Testis (tissue), 5 donors: ENCODE measurements around the gene TAS2R10. TPM values are rescaled to one million over a fixed set of nuclear protein-coding genes. Genes with fewer than 3 reads are reported as not detected.
A peak's percentile ranks its signal among the peaks of the same experiment; 100 is the strongest.

ENCODE experiments used
- DNase-seq: peaks from one replicate; pipeline ENCODE4 v3.0.0-alpha.2; 2019
- H3K27ac ChIP-seq, 2 donors: fragments of 200-600 bp; sonication (generic); one replicate each; pipeline ENCODE4 v1.5.1; 2019
- H3K27me3 ChIP-seq: fragments of 200-600 bp; sonication (generic); one replicate; pipeline ENCODE4 v1.5.1; 2019
- H3K36me3 ChIP-seq: fragments of 200-600 bp; sonication (generic); one replicate; pipeline ENCODE4 v1.5.1; 2017; ENCODE audit warnings: low read depth; ENCODE audit errors: missing control alignments
- H3K4me1 ChIP-seq: fragments of 200-600 bp; sonication (generic); one replicate; pipeline ENCODE4 v1.5.1; 2019
- H3K4me3 ChIP-seq, 2 donors: fragments of 200-600 bp; sonication (generic); one replicate each; pipeline ENCODE4 v1.5.1; 2017 to 2019
- H3K9me3 ChIP-seq: fragments of 200-600 bp; sonication (generic); one replicate; pipeline ENCODE4 v1.5.1; 2017
- CTCF ChIP-seq, 3 experiments: fragments of 450-650 bp in 2 of 3; fragments of 200-600 bp in 1 of 3; sonication (generic) in 1 of 3; IDR thresholded peaks; one replicate each; pipeline ENCODE4 v1.5.1; 2016 to 2019; ENCODE audit warnings: antibody characterized with exemption in 3 of 3, mild to moderate bottlenecking in 2 of 3, moderate library complexity in 1 of 3
- POLR2A ChIP-seq: fragments of 450-650 bp; IDR thresholded peaks from one replicate; pipeline ENCODE4 v1.6.1; 2017; ENCODE audit warnings: antibody characterized with exemption, mild to moderate bottlenecking, moderate library complexity
- WGBS, 2 donors: methylation state at CpG; one replicate each; pipeline ENCODE4 v1.1.5; 2018; 5-methylcytosine and 5-hydroxymethylcytosine counted together
- intact Hi-C: fragments of 100-400 bp; cut with DNase I; formaldehyde crosslinking; loops from one replicate; pipeline ENCODE4 v1.15.1; 2023; ENCODE audit warnings: low total_unique reads
- long read RNA-seq, 2 donors: transcript quantifications; one replicate each; lab custom pipeline, GENCODE V29; 2026
- polyA plus RNA-seq: library from polyadenylated mRNA; stranded (reverse); fragments of 350-450 nt; fragmentation: Illumina TruSeq; extraction: RNeasy Lipid Tissue Mini Kit (QIAGEN cat#74804); gene quantifications from one replicate; pipeline ENCODE4 v1.2.3, GENCODE V29; 2014; ENCODE audit warnings: low read depth, low replicate concordance; ENCODE audit not compliant: insufficient read depth
- total RNA-seq, 2 donors: library from RNA; depleted of rRNA; stranded (reverse); fragments of >200 nt; gene quantifications; one replicate each; pipeline ENCODE4 v1.2.3, GENCODE V29; 2016

The TAS2R10 gene, protein sequence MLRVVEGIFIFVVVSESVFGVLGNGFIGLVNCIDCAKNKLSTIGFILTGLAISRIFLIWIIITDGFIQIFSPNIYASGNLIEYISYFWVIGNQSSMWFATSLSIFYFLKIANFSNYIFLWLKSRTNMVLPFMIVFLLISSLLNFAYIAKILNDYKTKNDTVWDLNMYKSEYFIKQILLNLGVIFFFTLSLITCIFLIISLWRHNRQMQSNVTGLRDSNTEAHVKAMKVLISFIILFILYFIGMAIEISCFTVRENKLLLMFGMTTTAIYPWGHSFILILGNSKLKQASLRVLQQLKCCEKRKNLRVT
- total RNA-seq (under 1 TPM in 1 of 2 donors, not detected in 1; 0.39 TPM), polyA plus RNA-seq (not detected)
- long read RNA-seq, donor 1: 0 reads
- long read RNA-seq, donor 2: 0 reads

DNA sequence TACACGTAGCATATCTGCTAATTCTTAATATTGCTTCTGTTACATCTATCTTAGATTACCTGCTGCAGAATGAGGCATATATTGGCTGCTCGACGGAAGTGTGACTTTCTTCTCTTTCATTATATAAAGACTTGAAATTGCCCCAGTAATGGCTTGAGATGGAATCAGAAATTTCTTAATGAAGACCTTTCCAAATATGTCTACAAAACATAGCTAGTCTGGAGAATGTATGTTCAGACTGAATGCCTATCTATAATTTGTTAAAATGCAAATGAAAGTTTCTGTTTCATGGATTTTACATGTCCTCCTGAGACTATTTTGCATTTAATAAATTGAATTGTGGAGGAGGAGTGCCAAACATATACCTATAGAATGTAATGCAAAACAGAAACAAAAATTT is at the start of gene TAS2R10:
Gene TAS2R10 (minus strand): TSS at position 101 of the 400 bp plus-strand sequence. CDS start 89 bp downstream, at position 12.
- no peak for DNase-seq
- intact Hi-C loops: no loop called here
- H3K27ac ChIP-seq: no peak within 1 kb of the TSS
- no peak for TF ChIP-seq CTCF (IDR thresholded peaks at IDR 0.05)
- no peak for TF ChIP-seq POLR2A
- no peak within 1 kb of the TSS for H3K4me3 ChIP-seq
- 93 to 95% methylated on average over 3 of the region's 3 CpGs for WGBS, 2 donors
- H3K4me1 ChIP-seq: no peaks in the 10 kb centered on the region
- H3K9me3 ChIP-seq: no peaks in the 10 kb centered on the region
- no peaks in the 10 kb centered on the region for H3K36me3 ChIP-seq
- no peaks in the 10 kb centered on the region for H3K27me3 ChIP-seq

GRCh38 chr12:10873378-10873777 is 47.2 kb upstream of the TAS2R10 start:
- no peak overlapping the region for H3K4me3 ChIP-seq
- no peaks in the 10 kb centered on the region for H3K36me3 ChIP-seq
- H3K4me1 ChIP-seq: no peaks in the 10 kb centered on the region
- no peaks in the 10 kb centered on the region for H3K9me3 ChIP-seq
- 29 to 59% methylated on average over 2 of the region's 2 CpGs for WGBS, 2 donors
- no peak overlapping the region for H3K27ac ChIP-seq
- intact Hi-C loops: no loop called here
- H3K27me3 ChIP-seq: no peaks in the 10 kb centered on the region
- no peak for TF ChIP-seq POLR2A
- no peak for TF ChIP-seq CTCF (IDR thresholded peaks at IDR 0.05)
- peak; percentile 31 for DNase-seq

DNA sequence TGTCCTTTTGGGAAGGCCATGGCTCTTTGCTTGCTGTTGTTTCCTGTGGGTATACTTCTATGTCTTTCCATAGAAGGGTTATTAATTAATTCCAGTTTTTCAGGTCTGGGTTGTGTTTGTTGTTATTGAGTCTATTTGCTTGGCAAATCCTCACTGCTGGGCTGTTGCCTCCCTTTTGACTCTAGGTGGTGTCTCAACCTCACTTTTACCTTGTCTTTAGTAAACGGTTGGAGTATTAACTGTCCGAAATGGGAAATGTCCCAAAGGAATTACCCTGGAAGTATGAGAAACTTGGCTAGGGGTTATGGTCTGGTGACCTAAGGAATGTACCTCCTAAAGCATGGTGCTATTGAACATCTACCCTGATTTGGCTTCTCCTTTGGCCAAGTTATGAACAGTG is 41.2 kb upstream of the TAS2R10 start:
- TF ChIP-seq CTCF (IDR thresholded peaks at IDR 0.05): no peak
- no peak for TF ChIP-seq POLR2A
- H3K27ac ChIP-seq: no peak overlapping the region
- DNase-seq: no peak
- H3K9me3 ChIP-seq: no peaks in the 10 kb centered on the region
- 71 to 97% methylated on average over 2 of the region's 2 CpGs for WGBS, 2 donors
- no peaks in the 10 kb centered on the region for H3K27me3 ChIP-seq
- intact Hi-C loops: no loop called here
- no peak overlapping the region for H3K4me3 ChIP-seq
- no peaks in the 10 kb centered on the region for H3K4me1 ChIP-seq
- H3K36me3 ChIP-seq: no peaks in the 10 kb centered on the region

DNA sequence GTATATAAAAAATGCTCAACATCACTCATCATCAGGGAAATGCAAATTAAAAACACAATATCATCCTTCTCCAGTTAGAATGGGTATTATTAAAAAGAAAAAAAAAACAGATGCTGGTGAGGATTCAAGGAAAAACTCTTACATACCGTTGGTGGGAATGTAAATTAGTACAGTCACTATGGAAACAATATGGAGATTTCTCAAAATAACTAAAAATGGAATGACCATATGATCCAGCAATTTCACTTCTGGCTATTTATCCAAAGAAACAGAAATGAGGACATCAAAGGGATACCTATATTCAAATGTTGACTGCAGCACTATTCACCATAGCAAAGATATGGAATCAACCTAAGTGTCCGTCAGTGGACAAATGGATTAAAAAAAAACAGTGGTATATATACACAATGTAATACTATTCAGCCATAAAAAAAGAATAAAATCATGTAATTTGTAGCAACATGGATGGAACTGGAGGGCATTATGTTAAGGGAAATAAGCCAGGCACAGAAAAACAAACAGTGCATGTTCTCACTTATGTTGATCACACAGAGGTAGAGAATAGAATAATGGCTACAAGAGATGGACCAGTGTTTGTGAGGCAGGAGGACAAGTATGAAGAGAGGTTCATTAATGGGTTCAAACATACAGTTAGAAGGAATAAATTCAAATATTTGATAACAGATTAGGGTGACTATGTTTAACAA is 37.5 kb upstream of the TAS2R10 start:
- intact Hi-C loops: no loop called here
- WGBS, 2 donors: 83 to 88% methylated on average over 2 of the region's 2 CpGs
- Histone ChIP-seq H3K9me3 (no peaks in the 10 kb centered on the region), H3K27me3 (no peaks in the 10 kb centered on the region), H3K4me3 (no peak overlapping the region), H3K4me1 (no peaks in the 10 kb centered on the region), H3K36me3 (no peaks in the 10 kb centered on the region), H3K27ac (no peak overlapping the region)
- TF ChIP-seq CTCF (IDR thresholded peaks at IDR 0.05) (no peak), POLR2A (no peak)
- no peak for DNase-seq
